Loucy (cell line): ENCODE measurements around the gene FGFRL1.

ENCODE experiments used
- EZH2phosphoT487 ChIP-seq: fragments of 200-600 bp; IDR thresholded peaks from 2 replicates; pipeline ENCODE4 v1.6.1; 2018; ENCODE audit warnings: antibody characterized with exemption, mild to moderate bottlenecking, moderate library complexity, borderline replicate concordance
- TF ChIP-seq, protein P1 (sequence below): fragments of 200-600 bp; sonication (generic); conservative IDR thresholded peaks from 2 replicates; pipeline ENCODE4 v1.5.1; 2014; ENCODE audit warnings: mild to moderate bottlenecking, antibody characterized with exemption, low read length

DNA sequence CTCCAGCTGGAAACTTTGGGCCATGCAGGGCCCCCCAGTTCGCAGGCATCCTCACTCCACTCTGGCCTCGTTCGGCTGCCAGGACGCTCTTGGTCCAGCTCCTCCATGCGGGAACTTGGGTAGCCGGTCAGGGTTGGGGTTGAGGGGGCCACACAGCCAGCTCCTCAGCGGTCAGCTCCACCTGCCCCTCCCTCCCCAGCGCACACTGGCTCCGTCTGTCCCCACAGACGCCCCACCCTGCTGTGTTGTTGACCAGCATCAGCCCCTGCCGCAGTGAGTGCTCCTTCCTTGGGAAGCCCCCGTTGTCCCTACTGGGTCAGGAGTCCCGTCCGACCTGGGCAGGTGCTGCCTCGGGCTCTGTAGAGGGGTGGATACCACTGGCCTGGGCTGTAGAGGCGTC, 5.8 kb downstream of the FGFRL1 start:
- TF ChIP-seq, protein P1, sequence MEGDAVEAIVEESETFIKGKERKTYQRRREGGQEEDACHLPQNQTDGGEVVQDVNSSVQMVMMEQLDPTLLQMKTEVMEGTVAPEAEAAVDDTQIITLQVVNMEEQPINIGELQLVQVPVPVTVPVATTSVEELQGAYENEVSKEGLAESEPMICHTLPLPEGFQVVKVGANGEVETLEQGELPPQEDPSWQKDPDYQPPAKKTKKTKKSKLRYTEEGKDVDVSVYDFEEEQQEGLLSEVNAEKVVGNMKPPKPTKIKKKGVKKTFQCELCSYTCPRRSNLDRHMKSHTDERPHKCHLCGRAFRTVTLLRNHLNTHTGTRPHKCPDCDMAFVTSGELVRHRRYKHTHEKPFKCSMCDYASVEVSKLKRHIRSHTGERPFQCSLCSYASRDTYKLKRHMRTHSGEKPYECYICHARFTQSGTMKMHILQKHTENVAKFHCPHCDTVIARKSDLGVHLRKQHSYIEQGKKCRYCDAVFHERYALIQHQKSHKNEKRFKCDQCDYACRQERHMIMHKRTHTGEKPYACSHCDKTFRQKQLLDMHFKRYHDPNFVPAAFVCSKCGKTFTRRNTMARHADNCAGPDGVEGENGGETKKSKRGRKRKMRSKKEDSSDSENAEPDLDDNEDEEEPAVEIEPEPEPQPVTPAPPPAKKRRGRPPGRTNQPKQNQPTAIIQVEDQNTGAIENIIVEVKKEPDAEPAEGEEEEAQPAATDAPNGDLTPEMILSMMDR, result no peak
- no peak for TF ChIP-seq EZH2phosphoT487
